CD4-positive, alpha-beta T cell treated with Interleukin-6 at 100 ng/mL for 8 hours (primary cell): ENCODE results near the gene ANKS4B.
"Not testable (repeated sequence)": the region's sequence is repeated elsewhere in the genome, so short reads cannot be mapped to it uniquely, and the experiment has no call there.

Experiments used
- DNase-seq: peaks from one replicate; pipeline ENCODE4 v3.0.0-alpha.2; 2020; ENCODE audit warnings: mixed read lengths, low spot score

ANKS4B gene, protein sequence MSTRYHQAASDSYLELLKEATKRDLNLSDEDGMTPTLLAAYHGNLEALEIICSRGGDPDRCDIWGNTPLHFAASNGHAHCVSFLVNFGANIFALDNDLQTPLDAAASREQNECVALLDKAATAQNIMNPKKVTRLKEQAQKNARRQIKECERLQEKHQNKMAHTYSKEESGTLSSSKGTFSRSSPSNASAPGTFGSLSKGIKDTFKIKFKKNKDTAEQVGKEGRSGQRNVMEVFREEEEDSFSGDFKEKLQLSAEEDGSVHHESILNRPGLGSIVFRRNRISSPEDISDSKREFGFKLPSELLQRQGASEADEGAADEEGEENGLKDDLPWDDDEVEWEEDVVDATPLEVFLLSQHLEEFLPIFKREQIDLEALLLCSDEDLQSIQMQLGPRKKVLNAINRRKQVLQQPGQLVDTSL

DNA sequence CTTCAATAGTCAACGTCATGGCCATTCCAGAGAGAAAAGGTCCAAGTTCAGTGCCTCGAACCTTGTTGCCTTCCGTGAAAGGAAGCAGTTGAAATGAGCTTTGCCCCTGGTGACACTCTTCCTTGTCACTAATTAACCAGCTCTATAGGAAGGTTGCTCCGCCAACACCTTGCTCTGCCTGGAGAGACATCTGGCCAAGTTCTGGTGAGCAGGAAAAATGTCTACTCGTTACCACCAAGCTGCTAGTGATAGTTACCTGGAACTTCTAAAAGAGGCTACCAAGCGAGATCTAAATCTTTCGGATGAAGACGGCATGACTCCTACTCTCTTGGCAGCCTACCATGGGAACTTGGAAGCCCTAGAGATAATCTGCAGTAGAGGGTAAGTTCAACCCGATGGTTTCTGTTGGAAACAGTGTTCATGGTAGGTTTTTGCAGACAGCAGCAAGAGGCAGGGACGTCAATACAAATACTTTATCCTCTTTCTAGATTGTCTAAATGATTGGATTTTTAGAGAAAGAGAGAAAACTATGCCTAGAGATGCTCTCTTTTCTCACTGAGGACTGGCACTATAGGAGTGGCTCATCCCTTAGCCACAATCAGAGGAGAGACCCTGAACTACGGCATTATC lies at the start of gene ANKS4B:
TSS of gene ANKS4B (plus strand) at position 179 of the 630 bp plus-strand sequence. CDS start at position 218, 39 bp downstream.
- DNase-seq, result no peak

DNA sequence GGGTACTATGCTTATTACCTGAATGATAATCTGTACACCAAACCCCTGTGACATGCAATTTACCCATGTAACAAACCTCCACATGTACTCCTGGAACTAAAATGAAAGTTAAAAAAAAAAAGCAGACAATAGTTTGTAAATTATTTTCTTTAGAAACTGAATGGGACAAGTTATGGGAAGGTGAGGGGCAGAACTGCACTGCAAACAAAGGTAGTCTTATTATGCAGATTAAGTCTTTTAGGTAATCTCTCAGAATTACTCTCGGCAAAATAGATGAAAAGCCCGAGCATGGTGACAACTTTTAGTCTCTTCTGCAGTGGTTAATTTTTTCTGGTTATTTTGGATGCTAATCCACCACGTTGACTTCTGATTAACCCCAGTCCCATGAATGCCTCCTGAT lies 49.5 kb upstream of the ANKS4B start:
- no peak for DNase-seq

DNA sequence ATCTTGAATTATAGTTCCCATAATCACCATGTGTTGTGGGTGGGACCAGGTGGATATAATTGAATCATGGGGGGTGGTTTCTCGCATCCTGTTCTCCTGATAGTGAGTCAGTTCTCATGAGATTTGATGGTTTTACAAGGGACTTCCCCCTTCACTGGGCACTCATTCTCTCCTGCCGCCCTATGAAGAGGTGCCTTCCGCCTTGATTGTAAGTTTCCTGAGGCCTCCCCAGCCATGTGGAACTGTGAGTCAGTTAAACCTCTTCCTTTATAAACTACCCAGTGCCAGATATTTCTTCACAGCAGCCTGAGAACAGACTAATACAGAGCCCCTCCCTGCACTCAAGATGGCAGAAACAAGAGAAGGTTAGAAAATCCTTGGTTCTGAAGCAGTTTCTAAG lies 48.7 kb upstream of the ANKS4B start:
- DNase-seq, result no peak

DNA sequence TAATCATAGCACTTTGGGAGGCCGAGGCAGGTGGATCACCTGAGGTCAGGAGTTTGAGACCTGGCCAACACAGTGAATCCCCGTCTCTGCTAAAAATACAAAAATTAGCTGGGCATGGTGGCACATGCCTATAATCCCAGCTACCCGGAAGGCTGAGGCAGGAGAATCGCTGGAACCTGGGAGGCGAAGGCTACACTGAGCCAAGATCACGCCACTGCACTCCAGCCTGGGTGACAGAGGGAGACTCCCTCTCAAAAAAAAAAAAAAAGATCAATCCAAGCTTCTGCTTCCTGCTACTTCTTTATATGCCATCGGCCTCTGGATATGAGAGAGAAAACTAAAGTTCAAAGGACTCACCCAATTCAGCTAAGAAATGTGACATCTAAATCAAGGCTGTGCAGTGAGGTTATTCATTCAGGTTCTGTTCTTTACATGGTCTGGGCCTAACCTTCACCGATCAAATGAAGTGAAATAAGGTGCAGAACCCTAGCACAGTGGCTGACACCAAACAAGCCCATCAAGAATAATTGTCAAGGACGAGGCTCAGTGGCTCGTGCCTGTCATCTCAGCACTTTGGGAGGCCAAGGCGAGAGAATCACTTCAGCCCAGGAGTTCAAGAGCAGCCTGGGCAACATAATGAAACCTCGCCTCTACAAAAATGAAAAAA lies 47.7 kb upstream of the ANKS4B start:
- no peak for DNase-seq

DNA sequence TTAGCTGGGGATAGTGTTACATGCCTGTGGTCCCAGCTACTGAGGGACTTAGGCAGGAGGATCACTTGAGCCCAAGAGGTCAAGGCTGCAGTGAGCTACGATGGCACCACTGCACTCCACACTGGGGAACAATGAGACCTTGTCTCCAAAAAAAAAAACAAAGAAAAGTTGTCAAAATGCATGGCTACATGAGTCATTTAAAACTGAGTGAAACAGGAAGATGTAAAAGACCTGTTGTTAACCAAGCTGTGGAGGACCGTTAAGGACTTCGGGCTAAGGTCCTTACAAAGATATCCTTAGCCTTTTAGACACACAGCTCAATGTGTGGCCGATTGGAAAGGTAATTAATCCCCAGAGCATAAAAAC lies 47.2 kb upstream of the ANKS4B start:
- no peak for DNase-seq

DNA sequence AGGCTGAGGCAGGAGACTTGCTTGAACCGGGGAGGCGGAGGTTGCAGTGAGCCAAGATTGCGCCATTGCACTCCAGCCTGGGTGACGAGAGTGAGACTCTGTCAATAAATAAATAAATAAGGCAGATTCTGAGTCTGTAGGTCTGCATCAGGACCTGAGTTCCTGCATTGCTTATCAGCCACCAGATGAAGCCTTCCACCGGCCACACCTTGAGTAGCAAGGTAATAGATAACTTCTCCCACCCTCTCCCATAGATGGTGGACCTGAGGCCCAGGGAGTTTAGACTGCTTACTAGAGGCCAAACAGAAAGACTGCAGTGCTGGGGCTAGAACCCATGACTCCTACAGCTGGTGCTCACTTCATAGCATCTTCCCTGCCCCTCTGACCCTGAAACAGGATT lies 44.2 kb upstream of the ANKS4B start:
- no peak for DNase-seq

DNA sequence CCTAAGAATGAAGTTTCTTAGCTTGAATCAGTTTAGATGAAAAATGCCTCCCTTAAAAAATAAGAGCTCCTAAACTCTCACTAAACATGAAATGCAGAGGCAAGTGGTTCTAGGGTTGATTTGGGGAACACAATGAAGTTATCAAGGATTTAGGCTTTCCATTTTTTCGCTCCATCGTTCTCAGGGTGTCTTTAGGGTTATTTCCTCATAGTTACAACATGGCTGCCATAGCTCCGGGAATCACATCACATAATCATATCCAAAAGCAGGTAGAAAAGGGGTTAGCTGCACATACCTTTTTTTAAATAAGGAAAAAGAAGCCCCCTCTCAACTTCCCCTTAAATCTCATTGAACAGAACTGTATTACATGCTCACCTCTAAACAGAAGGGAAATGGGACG lies 43.5 kb upstream of the ANKS4B start:
- no peak for DNase-seq

DNA sequence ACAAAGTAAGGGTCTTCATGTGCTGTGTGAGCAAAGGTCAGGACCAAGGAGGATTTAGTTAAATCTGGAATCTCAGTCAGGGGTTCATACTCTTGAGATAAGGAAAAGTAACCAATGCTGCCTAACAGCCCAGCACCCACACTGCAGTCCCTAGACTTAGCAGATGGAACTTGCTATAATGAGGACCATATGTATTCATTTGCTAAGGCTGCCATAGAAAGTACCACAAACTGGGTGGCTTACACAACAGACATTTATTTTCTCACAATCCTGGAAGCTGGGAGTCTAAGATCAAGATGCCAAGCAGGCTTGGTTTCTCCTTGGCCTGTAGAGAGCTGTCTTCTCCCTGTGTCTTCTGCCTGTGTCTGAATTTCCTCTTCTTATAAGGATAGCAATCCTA lies 42.9 kb upstream of the ANKS4B start:
- DNase-seq, result no peak

DNA sequence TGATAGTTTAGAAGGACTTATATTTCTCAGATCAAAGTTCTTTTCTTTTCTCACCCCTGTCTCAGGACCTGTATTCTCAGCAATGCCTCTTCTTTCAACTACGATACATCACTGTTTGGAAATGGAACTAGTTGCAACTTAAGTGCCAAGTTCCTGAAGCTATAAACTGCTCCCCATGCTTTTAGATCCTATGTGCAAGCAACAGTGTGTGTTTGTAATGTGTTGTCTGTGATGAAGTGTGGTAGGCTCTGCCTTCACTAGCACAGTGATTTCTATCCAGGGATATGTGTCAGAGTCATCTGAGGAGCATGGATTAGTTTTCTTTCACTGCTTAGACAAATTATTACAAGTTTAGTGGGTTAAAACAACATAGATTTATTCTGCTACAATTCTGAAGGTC lies 40.5 kb upstream of the ANKS4B start:
- DNase-seq, result no peak

DNA sequence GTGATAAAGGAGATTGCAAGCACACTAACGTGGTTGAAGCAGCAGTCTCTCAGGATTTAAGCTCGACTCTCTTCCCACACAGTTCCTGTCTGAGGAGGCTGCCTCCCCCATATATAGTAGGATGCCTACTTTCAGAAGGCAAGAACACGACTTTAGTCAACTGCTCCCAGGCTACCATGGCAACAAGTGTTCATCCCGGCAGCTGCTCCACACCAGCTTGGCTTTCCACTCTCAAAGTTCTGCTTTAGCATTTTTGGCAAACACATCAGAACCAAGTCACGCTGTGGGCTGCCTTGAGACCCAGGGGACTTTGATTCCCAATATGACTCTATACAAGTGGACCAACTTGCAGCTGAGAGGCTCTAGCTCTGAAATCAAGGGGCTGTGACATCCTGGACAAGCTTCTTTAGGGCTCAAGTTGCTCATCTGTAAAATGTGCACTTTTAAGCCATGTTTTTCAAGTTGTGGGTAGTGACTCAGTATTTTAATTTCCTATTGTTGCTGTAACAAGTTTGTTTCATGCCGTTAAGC lies 38.7 kb upstream of the ANKS4B start:
- no peak for DNase-seq

DNA sequence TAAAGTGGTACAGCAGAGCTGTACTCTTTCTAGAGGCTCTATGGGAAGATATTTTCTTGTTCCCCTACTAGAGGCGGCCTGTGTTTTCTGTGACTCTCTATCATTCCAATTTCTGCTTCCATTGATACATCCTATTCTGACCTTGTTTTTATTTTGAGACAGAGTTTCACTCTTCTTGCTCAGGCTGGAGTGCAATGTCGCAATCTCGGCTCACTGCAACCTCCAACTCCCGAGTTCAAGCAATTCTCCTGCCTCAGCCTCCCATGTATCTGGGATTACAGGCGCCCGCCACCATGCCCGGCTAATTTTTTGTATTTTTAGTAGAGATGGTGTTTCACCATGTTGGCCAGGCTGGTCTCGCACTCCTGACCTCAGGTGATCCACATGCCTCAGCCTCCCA lies 38.2 kb upstream of the ANKS4B start:
- not testable (repeated sequence) for DNase-seq

DNA sequence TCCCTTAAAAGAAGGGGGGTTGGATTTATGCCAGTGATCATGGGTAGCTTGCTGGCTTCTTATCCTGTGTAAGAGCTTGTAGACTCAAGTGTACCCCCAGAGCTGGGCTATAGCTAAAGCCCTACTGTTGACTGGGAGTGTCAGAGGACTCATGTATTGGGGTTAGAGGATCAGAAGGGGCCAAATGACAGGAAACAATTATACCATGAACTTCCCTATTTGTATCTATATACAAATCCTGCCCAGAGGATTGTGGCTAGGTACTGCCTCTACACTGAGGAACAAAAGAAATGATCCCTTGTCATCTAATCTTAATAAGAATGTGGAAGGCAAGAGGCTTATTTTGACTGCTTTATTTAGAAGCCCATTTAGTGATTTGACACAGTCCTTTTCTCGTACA lies 36.4 kb upstream of the ANKS4B start:
- DNase-seq, result no peak

DNA sequence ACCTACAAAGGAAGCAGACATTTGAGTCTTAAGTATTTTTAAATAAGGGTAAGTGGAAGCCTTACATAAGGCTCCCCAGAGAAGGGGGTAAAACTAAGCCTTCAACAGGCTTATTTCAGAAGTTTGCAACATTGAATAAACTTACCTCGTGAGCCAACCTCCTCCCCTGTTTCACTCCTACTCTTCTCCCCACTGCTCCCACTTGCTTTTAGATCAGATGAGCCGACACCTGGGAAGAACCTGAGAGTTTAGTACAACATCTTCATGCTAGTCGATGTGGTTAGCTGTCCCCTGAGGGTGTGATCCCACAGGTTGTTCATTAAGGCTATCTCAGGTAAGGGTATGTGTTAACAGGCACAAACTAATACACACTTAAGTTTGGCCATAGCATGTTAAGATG lies 35.9 kb upstream of the ANKS4B start:
- DNase-seq, result no peak

DNA sequence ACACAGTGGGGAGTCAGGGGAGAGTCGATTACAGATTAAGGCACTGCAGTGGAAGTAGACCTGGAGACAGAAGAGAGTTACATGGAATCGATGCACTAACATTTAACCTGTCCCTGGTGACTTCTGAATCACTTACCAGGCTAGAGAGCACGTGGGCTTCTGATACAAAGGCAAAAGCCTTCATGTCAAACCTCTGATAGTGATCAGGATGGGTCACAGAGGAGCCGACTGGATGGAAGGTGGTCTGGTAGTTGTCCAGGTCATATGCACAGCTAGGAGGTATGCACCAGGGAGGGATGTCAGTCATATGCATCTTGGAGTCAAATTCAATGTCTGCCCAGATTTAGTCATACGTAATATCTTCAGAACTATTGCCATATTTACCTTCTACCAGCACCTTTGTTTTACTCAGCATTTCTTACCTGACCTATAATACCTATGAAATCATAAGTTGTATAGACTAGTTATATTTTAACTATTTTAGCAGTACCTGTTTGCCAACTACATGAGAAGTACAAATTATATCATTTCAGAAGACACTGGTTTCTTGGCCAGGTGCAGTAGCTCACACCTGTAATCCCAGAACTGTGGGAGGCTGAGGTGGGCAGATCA lies 33.8 kb upstream of the ANKS4B start:
- DNase-seq, result no peak

DNA sequence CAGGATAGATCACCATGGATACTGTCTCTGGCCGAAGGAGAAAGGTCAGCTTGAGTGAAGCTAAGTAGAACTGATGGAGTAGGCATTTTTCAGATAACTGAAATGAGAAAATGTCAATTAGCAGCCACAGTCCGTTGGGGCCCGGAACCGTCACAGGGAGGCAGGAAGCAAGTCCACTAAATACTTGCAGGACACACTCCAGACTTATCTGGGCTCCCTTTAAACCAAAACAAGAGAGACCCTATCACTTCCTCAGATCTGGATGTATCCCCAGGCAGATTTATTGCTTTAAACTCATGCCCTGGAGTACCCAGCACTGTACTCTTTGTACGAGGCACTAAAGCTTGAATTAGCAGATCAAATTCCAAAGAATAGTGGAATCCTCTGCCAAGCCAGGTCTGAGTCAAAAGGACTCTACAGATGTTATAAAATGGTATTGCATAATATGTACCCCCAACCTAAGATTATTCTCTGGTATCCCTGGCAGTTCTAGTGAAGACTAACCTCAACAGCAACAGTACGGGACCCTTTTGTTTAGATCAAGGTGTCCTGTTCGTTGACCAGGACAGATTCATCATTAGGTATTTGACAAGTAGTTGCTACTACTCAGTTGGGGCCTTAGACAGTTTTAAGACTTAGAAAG lies 30.2 kb upstream of the ANKS4B start:
- DNase-seq, result no peak

DNA sequence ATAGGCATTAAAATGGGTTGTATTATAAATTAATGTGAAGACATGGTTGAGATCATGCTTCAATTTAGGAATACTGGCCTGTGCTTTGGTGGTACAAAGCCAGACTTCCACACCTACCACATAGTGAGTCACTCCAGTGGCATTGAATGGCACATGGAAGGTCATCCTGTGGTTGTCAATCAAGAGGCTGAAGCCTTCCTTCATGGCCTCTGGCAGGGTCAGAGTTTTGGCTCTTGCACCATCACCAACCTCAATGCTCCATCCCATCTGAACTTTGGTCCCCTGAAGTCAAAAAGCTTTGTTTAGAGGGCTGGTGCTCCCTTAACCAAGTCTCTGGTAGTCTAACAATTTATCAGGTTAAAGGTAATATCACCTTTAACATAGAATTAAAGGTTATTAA lies 28.2 kb upstream of the ANKS4B start:
- DNase-seq, result no peak

DNA sequence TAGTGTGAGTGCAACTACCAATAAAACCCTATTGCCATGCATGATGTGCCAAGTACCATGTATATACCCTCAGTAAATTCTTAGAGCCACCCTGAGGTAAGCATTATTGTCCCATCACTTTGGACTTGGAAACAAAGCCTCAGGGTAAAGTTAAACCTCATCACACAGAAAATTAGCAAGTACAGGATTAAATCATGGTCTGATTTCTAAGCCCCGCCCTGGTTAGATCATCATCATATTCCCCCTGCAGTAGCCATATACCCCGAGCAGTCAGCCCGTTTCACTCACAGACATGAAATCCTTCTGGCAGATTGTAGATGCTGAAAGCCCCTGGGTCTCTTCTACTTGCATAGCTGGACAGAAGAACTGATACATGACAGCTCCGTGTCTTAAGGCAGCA lies 26.9 kb upstream of the ANKS4B start:
- no peak for DNase-seq

DNA sequence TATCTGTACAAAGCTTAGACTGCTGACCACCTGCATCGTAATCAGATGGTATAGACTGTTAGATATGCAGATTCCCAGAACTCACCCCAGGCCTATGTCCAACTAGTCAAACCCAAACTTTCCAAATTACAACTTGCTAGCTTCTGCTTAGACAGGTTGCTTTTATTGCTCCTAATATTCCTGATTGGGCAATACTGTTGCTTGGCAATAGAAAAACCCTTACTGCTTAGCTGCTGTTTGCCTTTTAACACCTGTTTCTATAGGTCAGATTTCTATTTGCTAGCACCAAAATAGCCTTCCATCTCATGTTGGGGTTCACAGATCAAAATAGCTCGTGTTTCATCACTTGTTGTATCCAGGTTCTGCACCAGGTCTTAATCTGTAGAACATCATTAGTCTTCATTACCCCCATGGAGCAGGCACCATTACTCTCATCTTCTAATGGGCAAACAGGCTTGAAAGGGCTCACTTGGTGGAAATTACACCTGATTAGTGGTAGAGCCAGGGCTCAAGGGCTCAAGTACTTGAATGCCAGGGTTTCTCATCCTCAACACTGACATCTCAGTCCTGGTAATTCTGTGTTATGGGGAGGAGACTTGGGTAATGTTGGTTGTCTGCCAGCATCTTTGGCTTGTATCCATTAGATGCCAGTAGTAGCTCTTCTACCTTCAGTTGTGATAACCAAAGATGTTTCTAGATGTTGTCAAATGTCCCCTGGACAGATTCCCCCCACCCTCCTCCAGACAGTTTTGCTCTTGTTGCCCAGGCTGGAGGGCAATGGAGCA lies 24.9 kb upstream of the ANKS4B start:
- DNase-seq, result no peak

DNA sequence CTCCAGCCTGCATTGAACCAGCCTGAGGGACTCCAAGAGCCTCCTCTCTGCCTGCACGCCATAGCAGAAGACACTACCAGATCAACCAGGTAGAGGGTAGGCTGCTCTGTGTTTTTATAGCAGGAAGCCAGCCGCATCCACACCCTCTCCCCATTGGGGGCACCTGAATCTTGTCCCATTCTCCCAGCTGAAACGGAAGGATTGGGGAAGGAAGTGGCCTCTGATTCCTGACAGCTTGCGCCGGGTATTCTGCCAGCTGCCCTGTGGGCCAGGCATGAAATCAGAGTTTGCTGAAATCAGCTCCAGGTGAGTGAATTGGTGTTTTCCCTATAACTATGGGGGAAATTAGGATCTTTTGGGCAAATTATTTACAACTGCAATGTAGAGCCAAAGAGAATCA lies 22.0 kb upstream of the ANKS4B start, which contains the start of gene ZP2:
TSS of gene ZP2 (minus strand) at position 89 of the 400 bp plus-strand sequence. CDS start at position 62, 27 bp downstream.
- no peak for DNase-seq

DNA sequence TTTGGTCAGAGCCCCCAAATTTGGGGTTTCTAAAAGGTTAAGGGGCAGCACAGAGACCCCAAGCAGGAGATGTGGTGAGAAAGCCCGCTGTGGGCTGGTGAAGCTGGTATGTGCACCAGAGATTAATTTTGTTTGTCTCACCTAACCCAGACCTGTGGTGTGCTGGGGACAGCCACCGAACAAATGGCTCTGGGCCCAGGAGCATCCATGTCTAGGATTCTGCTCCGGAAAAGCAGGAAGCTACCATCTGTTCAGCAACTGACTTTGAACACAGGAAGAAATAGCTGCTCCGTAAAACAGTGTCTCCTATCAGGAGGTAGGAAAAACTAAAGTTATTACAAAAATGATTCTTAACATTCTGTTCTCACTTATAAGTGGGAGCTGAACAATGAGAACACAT lies 19.4 kb upstream of the ANKS4B start:
- no peak for DNase-seq

DNA sequence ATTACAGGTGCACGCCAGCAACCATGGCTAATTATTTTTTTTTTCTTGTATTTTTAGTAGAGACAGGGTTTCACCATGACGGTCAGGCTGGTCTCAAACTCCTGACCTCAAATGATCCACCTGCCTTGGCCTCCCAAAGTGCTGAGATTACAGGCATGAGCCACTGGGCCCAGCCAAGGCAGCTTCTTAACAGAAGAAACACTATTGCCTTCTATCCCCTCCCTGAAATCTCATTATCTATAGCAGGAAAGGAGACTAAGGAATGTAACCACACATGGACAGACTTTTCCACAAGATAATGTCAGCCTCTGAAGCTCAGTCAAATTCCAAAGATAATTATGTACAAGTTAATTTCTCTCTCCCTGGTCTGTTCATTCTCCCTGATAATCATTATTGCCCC lies 16.4 kb upstream of the ANKS4B start:
- no peak for DNase-seq
